GM12864 (cell line): Measurements from ENCODE around the gene ZNF90.
"Not testable (repeated sequence)": the region's sequence is repeated elsewhere in the genome, so short reads cannot be mapped to it uniquely, and the experiment has no call there.

Experiments
- DNase-seq: peaks from one replicate; pipeline ENCODE4 v3.0.0-alpha.2; 2011; ENCODE audit warnings: low read depth
- H3K4me3 ChIP-seq: 2 replicates; pipeline ENCODE4 v1.5.1; 2011; ENCODE audit warnings: mild to moderate bottlenecking, low read depth, low read length, control low read depth
- TF ChIP-seq, protein P1 (sequence below): IDR thresholded peaks from 2 replicates; pipeline ENCODE4 v1.5.1; 2011; ENCODE audit warnings: low read depth, mild to moderate bottlenecking, moderate library complexity, low read length, control low read depth, inconsistent platforms; ENCODE audit errors: missing control alignments

ZNF90 gene

DNA sequence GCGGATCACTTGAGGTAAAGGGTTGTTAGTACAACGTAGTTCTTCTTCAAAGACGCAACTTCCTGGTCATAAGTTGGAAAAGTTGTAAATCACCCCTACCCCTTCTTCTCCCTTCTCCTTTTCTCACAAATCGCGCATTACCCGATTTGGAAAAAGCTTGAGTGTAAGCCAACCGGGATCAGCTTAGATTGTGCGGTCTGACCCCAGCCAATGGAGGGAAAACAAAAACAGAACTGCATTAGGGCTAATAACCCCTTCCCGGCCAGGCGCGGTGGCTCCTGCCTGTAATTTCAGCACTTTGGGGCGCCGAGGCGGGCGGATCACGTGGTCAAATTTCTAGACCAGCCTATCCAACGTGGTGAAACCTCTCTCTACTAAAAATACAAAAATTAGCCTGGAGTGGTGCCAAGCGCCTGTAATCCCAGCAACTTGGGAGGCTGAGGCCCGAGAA is 806 bp downstream of the ZNF90 start:
- DNase-seq: no peak
- peak overlapping the region; percentile 52 for H3K4me3 ChIP-seq
- TF ChIP-seq, protein P1, sequence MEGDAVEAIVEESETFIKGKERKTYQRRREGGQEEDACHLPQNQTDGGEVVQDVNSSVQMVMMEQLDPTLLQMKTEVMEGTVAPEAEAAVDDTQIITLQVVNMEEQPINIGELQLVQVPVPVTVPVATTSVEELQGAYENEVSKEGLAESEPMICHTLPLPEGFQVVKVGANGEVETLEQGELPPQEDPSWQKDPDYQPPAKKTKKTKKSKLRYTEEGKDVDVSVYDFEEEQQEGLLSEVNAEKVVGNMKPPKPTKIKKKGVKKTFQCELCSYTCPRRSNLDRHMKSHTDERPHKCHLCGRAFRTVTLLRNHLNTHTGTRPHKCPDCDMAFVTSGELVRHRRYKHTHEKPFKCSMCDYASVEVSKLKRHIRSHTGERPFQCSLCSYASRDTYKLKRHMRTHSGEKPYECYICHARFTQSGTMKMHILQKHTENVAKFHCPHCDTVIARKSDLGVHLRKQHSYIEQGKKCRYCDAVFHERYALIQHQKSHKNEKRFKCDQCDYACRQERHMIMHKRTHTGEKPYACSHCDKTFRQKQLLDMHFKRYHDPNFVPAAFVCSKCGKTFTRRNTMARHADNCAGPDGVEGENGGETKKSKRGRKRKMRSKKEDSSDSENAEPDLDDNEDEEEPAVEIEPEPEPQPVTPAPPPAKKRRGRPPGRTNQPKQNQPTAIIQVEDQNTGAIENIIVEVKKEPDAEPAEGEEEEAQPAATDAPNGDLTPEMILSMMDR: no peak

DNA sequence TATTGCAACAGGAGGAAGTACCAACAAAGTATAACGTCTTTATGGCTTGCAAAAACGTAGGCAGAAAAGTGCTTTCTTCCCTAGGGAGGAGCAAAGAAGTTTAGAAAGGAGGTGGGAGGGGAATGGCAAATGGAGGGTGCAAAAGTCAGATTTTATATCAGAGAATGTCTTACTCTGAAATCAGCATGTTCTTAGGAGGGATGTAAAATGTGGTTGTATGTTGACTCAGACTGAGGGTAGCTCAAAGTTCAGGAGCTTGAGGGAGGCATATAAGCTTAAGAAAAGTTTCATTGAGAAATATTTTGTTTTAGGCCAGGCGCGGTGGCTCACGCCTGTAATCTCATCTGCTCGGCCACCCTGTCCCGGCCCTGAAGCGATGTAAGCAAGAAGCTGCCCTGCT is 1.7 kb downstream of the ZNF90 start:
- no peak for DNase-seq
- TF ChIP-seq, protein P1: no peak
- no peak overlapping the region for H3K4me3 ChIP-seq

DNA sequence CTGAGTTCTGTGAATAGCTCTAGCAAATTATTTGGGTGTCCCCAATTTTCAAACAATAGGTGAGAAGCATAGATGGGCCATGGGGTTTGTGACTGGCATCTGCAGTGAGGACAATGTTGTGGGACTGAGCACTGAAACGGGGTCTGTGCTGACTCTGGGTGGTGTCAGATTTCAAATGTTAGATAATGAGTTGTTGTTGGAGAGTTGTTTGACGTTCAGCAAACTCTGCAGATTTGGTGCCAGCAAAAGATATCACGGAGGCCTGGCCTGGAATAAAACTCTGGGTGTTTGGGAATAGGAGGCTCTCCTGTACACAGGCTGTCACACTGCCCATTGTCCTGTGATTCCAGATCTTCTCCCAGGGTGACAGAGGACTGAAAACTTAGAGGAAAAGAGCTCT is 2.9 kb downstream of the ZNF90 start:
- TF ChIP-seq, protein P1: no peak
- no peak overlapping the region for H3K4me3 ChIP-seq
- DNase-seq: no peak

DNA sequence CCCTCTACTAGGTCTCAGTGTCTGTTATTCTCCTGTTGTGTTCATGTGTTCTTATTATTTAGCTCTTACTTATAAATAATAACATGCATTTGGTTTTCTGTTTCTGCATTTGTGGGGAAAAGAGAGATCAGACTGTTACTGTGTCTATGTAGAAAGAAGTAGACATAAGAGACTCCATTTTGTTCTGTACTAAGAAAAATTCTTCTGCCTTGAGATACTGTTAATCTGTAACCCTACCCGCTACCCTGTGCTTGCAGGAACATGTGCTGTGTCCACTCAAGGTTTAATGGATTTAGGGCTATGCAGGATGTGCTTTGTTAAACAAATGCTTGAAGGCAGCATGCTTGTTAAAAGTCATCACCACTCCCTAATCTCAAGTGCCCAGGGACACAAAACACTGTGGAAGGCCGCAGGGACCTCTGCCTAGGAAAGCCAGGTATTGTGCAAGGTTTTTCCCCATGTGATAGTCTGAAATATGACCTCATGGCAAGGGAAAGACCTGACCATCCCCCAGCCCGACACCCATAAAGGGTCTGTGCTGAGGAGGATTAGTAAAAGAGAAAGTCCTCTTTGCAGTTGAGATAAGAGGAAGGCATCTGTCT is 4.5 kb downstream of the ZNF90 start:
- not testable (repeated sequence) for H3K4me3 ChIP-seq, DNase-seq

DNA sequence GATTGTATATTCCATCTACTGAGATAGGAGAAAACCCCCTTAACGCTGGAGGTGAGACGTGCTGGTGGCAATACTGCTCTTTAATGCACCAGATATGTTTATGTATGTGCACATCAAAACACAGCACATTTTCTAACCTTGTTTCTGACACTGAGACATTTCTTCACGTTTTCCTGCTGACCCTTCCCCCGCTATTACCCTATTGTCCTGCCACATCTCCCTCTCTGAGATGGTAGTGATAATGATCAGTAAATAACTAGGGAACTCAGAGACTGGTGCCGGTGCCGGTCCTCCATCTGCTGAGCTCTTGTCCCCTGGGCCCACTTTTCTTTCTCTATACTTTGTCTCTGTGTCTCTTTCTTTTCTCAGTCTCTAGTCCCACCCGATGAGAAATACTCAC is 5.1 kb downstream of the ZNF90 start:
- not testable (repeated sequence) for H3K4me3 ChIP-seq, DNase-seq

DNA sequence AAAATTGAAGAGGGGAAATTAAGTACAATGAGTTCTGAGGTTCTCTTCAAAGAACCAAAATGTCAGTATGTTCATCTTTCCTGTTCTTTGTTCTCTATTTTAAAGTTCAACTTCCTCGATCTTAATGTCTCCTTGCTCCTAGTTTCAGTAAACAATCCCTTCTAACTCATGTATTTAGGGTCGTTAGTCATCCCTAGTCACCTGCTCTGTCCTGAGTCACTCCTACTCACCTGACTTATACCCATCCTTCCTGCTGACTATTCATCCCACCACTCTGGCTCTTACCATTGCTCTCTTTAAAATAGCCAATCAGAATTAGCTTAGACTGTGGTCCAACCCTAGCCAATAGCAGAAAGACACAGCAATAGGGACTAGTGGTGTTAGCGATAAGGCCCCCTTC is 24.3 kb downstream of the ZNF90 start:
- TF ChIP-seq, protein P1: no peak
- DNase-seq: no peak
- no peak overlapping the region for H3K4me3 ChIP-seq

DNA sequence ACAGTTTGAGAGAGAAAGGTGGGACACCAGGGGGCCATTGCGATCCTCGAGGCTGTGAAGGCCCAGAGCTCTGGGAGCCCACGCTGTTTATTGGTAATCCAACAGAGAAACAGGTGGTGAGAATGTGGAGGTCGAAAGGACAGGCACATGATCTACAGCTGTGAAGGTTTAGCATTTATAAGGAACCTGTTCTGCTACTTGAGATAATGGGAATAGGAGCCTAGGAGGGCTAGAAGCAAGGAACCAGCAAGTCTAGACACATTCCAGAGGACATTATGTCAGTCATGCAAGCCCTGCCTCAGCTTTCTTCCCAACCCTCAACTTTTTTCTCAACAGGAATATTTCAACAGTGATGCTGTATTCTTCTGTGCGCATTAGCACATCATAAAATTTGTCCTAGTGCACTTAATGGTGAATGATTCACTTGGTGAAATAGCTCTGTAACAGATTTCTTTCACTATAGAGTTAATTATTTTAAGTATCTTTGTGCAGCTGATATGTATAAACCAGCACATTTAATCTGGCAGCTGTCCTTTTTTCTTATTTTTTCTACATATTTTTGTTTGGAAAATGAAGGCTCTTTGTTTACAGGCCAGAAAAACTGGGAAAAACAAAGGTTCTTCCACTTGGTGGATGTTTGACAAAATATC is 25.4 kb downstream of the ZNF90 start:
- DNase-seq: no peak
- TF ChIP-seq, protein P1: no peak
- H3K4me3 ChIP-seq: no peak overlapping the region

DNA sequence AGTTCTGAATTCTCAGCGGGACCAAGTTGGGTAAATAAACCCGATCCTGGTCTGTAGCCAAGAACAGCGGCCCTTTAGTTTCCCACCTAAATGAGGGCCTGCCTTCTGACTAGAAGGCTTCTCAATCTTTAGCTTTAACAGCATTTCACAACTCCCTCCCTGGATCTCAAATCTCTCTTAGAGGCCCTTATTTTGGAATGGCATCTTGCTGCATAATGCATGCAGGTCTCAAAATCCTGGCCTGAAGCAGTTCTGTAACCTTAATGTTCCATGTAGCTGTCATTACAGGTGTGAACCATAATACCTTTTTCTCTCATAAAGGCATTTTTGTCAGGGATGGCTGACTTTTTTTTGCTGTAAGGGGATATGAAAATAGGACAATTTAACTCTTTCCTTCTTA is 29.5 kb downstream of the ZNF90 start:
- DNase-seq: no peak
- H3K4me3 ChIP-seq: no peak overlapping the region
- TF ChIP-seq, protein P1: no peak

DNA sequence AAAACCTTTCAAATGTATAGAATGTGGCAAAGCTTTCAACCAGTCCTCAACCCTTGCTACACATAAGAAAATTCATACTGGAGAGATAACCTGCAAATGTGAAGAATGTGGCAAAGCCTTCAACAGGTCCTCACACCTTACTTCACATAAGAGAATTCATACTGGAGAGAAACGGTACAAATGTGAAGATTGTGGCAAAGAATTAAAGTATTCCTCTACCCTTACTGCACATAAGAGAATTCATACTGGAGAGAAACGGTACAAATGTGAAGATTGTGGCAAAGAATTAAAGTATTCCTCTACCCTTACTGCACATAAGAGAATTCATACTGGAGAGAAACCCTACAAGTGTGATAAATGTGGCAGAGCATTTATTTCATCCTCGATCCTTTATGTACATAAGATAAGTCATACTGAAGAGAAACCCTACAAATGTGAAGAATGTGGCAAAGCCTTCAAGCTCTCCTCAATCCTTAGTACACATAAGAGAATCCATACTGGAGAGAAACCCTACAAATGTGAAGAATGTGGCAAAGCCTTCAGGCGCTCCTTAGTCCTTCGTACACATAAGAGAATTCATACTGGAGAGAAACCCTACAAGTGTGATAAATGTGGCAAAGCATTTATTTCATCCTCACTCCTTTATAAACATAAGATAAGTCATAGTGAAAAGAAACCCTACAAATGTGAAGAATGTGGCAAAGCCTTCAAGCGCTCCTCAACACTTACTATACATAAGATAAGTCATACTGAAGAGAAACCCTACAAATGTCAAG is 40.5 kb downstream of the ZNF90 start:
- not testable (repeated sequence) for DNase-seq

More for the DNA sequence above, 40.5 kb downstream of the ZNF90 start:
- H3K4me3 ChIP-seq: not testable (repeated sequence)
